Transverse colon (tissue), 4 donors: ENCODE measurements around the gene NPTX2. TPM values are rescaled to one million over a fixed set of nuclear protein-coding genes. Genes with fewer than 3 reads are reported as not detected.

Source experiments
- DNase-seq: peaks from one replicate; pipeline ENCODE4 v3.0.0-alpha.2; 2019
- H3K27ac ChIP-seq, 4 donors: fragments of 200-600 bp; sonication (generic); 2 replicates each; pipeline ENCODE4 v1.5.1; 2016 to 2018; ENCODE audit warnings: inconsistent platforms in 4 of 4
- H3K27me3 ChIP-seq: fragments of 200-600 bp; sonication (generic); 2 replicates; pipeline ENCODE4 v1.5.1; 2017; ENCODE audit warnings: inconsistent platforms
- H3K36me3 ChIP-seq, 4 donors: fragments of 200-600 bp; sonication (generic); 2 replicates each; pipeline ENCODE4 v1.5.1; 2017 to 2019; ENCODE audit warnings: inconsistent platforms in 4 of 4
- H3K4me1 ChIP-seq, 4 donors: fragments of 200-600 bp; sonication (generic); 2 replicates each; pipeline ENCODE4 v1.5.1; 2017 to 2020; ENCODE audit warnings: inconsistent platforms in 4 of 4
- H3K4me3 ChIP-seq, 4 donors: fragments of 200-600 bp; sonication (generic); 1 replicate in 1 of 4; 2 replicates in 3 of 4; pipeline versions ENCODE4 v1.5.1 to v1.6.1; 2017 to 2019; ENCODE audit warnings: inconsistent platforms in 4 of 4
- H3K9me3 ChIP-seq, 2 donors: fragments of 200-600 bp; sonication (generic); 2 replicates each; pipeline ENCODE4 v1.5.1; 2017 to 2019; ENCODE audit warnings: inconsistent platforms in 2 of 2
- CTCF ChIP-seq, 5 experiments: fragments of 200-600 bp in 3 of 5; fragments of 450-650 bp in 2 of 5; sonication (generic) in 3 of 5; IDR thresholded peaks; 1 replicate in 2 of 5; 2 replicates in 3 of 5; pipeline ENCODE4 v1.5.1; 2016 to 2017; ENCODE audit warnings: antibody characterized with exemption in 5 of 5, inconsistent platforms in 3 of 5, mild to moderate bottlenecking in 2 of 5, moderate library complexity in 1 of 5
- EP300 ChIP-seq: sonication (generic); formaldehyde crosslinking; IDR thresholded peaks from one replicate; pipeline ENCODE4 v1.6.1; 2017; ENCODE audit warnings: antibody characterized with exemption, low read depth
- POLR2A ChIP-seq: fragments of 450-650 bp; IDR thresholded peaks from one replicate; pipeline ENCODE4 v1.6.1; 2016; ENCODE audit warnings: antibody characterized with exemption, mild to moderate bottlenecking, moderate library complexity
- POLR2AphosphoS5 ChIP-seq, 3 donors: sonication (generic); formaldehyde crosslinking; IDR thresholded peaks; one replicate each; pipeline ENCODE4 v1.6.1; 2016; ENCODE audit warnings: antibody characterized with exemption in 3 of 3
- WGBS, 2 donors: methylation state at CpG; one replicate each; pipeline ENCODE4 v1.1.5; 2018; ENCODE audit warnings: low coverage in 1 of 2; 5-methylcytosine and 5-hydroxymethylcytosine counted together
- in situ Hi-C, 4 donors: fragments of 200-750 bp; cut with MboI; loops; one replicate each; pipeline versions ENCODE4 v1.15.0 to v1.15.1; 2017; ENCODE audit warnings: low sequenced_read_pairs in 3 of 4, low pct_ligation_motif_present in 1 of 4, low pct_unique_long_range_greater_than_20kb in 1 of 4
- intact Hi-C: fragments of 100-400 bp; cut with DNase I; formaldehyde crosslinking; loops from one replicate; pipeline ENCODE4 v1.15.1; 2023; ENCODE audit warnings: low total_unique reads
- total RNA-seq, 4 donors: library from RNA; depleted of rRNA; stranded (reverse); fragments of >200 nt; gene quantifications; one replicate each; pipeline ENCODE4 v1.1.0, GENCODE V29; 2016

The NPTX2 gene
- total RNA-seq, 4 donors from 2014 or later = 3.4 to 11.5 (median 6.3) TPM

- TF ChIP-seq POLR2A = no peak
- peak in 1 of 3 donors; percentile 14 for TF ChIP-seq POLR2AphosphoS5 (IDR thresholded peaks at IDR 0.05)
- Histone ChIP-seq H3K4me3 (no peak overlapping the region), H3K4me1 (peaks cover 0 to 4% (median 0%) of the 10 kb centered on the region in 4 donors), H3K36me3 (no peaks in the 10 kb centered on the region), H3K27me3 (no peaks in the 10 kb centered on the region), H3K9me3 (no peaks in the 10 kb centered on the region), H3K27ac (no peak overlapping the region)
- in situ Hi-C loops = no loop called here
- WGBS, 2 donors = 70 to 82% methylated on average over 4 to 6 of the region's 6 CpGs
- DNase-seq = peak; percentile 57
- intact Hi-C loops = loop anchor here (2.0 kb wide), 1 partner anchor 60 kb away; no protein-coding TSS in a partner anchor
Measured at GRCh38 chr7:98598846-98599615, 18.1 kb upstream of the NPTX2 start.

- intact Hi-C loops (loop anchor here (2.0 kb wide), 1 partner anchor 59 kb away; no protein-coding TSS in a partner anchor), in situ Hi-C loops (no loop called here)
- Histone ChIP-seq H3K36me3 (no peaks in the 10 kb centered on the region), H3K9me3 (no peaks in the 10 kb centered on the region), H3K27ac (no peak overlapping the region), H3K27me3 (no peaks in the 10 kb centered on the region), H3K4me3 (no peak overlapping the region), H3K4me1 (peaks cover 0 to 4% (median 0%) of the 10 kb centered on the region in 4 donors)
- DNase-seq = no peak
- 92 to 96% methylated on average over 4 to 6 of the region's 6 CpGs for WGBS, 2 donors
- no peak for TF ChIP-seq EP300
- TF ChIP-seq POLR2A = no peak
- no peak for TF ChIP-seq CTCF (IDR thresholded peaks at IDR 0.05)
- TF ChIP-seq POLR2AphosphoS5 (IDR thresholded peaks at IDR 0.05) = no peak
Measured at GRCh38 chr7:98599886-98600285, 17.2 kb upstream of the NPTX2 start.

- Histone ChIP-seq H3K27ac (peak overlapping the region; percentile 5 to 38 (median 30)), H3K9me3 (no peaks in the 10 kb centered on the region), H3K36me3 (no peaks in the 10 kb centered on the region), H3K27me3 (no peaks in the 10 kb centered on the region), H3K4me1 (peaks cover 0 to 4% (median 0%) of the 10 kb centered on the region in 4 donors), H3K4me3 (no peak overlapping the region)
- DNase-seq = no peak
- 61 to 63% methylated on average over 3 of the region's 3 CpGs for WGBS, 2 donors
- intact Hi-C loops = no loop called here
- no peak for TF ChIP-seq EP300
- TF ChIP-seq POLR2AphosphoS5 (IDR thresholded peaks at IDR 0.05) = no peak
- no peak for TF ChIP-seq POLR2A
- no peak for TF ChIP-seq CTCF (IDR thresholded peaks at IDR 0.05)
- in situ Hi-C loops = no loop called here
Measured at GRCh38 chr7:98602755-98603398, 14.2 kb upstream of the NPTX2 start.

GRCh38 chr7:98603399-98603788 lies 13.7 kb upstream of the NPTX2 start:
- H3K36me3 ChIP-seq = no peaks in the 10 kb centered on the region
- intact Hi-C loops = no loop called here
- in situ Hi-C loops = no loop called here
- H3K9me3 ChIP-seq = no peaks in the 10 kb centered on the region
- TF ChIP-seq EP300 (no peak), CTCF (IDR thresholded peaks at IDR 0.05) (no peak)
- no peak for DNase-seq
- WGBS, 2 donors = 17 to 23% methylated on average over 3 of the region's 3 CpGs
- peaks cover 0 to 4% (median 0%) of the 10 kb centered on the region in 4 donors for H3K4me1 ChIP-seq
- no peaks in the 10 kb centered on the region for H3K27me3 ChIP-seq
- H3K27ac ChIP-seq = peak overlapping the region; percentile 5 to 38 (median 34)
- H3K4me3 ChIP-seq = no peak overlapping the region
